GM21717 (cell line): ENCODE data around the gene MUC16.
"Not testable (repeated sequence)": the region's sequence is repeated elsewhere in the genome, so short reads cannot be mapped to it uniquely, and the experiment has no call there.

Source experiments
- ATAC-seq: cut with Tn5 transposase; IDR thresholded peaks from one replicate; pipeline ENCODE4 v1.9.1; 2021; ENCODE audit warnings: mild to moderate bottlenecking, moderate library complexity; ENCODE audit not compliant: unreplicated experiment

Gene MUC16

GRCh38 chr19:9009935-9010651 is at the start of gene MUC16:
Gene MUC16 (minus strand): TSS chr19:9010409.
- ATAC-seq: no peak

- ATAC-seq: no peak
Measured at GRCh38 chr19:9058905-9059667, 48.9 kb upstream of the MUC16 start.

GRCh38 chr19:9057505-9058258 is 47.5 kb upstream of the MUC16 start:
- ATAC-seq: no peak

DNA sequence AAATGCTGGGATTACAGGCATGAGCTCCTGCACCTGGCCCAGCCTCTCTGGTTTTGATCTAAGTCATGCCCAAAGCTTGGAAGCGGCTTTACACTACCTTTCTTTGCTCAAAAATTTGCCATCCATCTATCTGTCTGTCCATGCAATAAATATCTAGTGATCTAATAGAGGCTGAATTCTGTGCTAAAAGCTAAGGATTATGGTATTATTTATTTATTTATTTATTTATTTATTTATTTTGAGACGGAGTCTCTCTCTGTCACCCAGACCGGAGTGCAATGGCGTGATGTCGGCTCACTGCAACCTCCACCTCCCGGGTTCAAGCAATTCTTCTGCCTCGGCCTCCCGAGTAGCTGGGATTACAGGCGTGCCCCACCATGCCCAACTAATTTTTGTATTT is 45.9 kb upstream of the MUC16 start:
- not testable (repeated sequence) for ATAC-seq

GRCh38 chr19:9054765-9055164 is 44.6 kb upstream of the MUC16 start:
- no peak for ATAC-seq

DNA sequence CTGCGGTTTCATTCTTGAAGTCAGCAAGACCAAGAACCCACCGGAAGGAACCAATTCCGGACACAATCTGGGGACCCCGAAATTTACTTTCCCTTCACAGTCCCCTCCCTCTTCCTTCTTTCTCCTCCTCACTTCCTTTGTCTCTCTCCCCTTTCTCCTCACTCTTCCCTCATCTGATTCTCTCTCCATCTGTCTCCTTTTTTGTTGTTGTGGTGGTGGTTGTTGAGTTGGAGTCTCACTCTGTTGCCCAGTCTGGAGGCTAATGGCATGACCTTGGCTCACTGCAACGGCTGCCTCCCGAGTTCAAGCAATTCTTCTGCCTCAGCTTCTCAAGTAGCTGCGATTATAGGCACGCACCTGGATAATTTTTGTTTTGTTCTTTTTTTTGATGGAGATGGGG is 44.0 kb upstream of the MUC16 start:
- no peak for ATAC-seq

- ATAC-seq: not testable (repeated sequence)
Measured at GRCh38 chr19:9053674-9054073, 43.5 kb upstream of the MUC16 start.

- no peak for ATAC-seq
Measured at GRCh38 chr19:9052894-9053293, 42.7 kb upstream of the MUC16 start.

- ATAC-seq: no peak
Measured at GRCh38 chr19:9046694-9047093, 36.5 kb upstream of the MUC16 start.

DNA sequence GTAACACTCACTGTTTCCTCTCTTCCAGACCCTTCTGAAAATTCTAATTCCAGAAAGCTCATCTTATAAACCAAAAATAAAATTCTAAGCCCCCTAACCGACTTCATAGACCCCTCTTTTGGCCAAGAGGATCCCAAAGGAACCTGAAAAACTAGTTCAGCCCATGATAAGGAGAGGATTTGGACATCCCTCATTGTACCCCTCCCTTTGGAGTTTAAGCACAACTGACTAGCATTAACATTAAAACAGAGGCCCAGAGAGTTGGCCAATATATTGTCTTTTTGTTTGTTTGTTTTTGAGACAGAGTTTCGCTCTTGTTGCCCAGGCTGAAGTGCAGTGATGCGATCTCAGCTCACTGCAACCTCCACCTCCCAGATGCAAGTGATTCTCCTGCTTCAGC is 34.2 kb upstream of the MUC16 start:
- no peak for ATAC-seq

- no peak for ATAC-seq
Measured at GRCh38 chr19:9043524-9043923, 33.3 kb upstream of the MUC16 start.

DNA sequence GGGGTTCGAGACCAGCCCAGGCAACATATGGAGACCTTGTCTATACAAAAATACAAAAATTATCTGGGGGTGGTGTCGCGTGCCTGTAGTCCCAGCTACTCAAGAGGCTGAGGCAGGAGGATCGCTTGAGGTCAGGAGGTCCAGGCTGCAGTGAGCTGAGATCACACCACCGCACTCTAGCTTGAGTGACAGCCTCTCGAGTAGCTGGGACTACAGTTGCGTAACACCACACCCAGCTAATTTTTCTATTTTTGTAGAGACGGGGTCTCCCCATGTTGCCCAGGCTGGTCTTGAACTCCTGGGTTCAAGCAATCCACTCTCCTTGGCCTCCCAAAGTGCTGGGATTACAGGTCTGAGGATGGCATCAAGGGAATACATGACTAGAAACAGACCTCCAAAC is 30.8 kb upstream of the MUC16 start:
- ATAC-seq: no peak

- no peak for ATAC-seq
Measured at GRCh38 chr19:9040131-9040530, 29.9 kb upstream of the MUC16 start.

GRCh38 chr19:9039728-9040127 is 29.5 kb upstream of the MUC16 start:
- no peak for ATAC-seq

- no peak for ATAC-seq
Measured at GRCh38 chr19:9037400-9038062, 27.3 kb upstream of the MUC16 start.

GRCh38 chr19:9032136-9032631 is 22.0 kb upstream of the MUC16 start:
- ATAC-seq: no peak

- no peak for ATAC-seq
Measured at GRCh38 chr19:9018163-9018875, 8.1 kb upstream of the MUC16 start.

DNA sequence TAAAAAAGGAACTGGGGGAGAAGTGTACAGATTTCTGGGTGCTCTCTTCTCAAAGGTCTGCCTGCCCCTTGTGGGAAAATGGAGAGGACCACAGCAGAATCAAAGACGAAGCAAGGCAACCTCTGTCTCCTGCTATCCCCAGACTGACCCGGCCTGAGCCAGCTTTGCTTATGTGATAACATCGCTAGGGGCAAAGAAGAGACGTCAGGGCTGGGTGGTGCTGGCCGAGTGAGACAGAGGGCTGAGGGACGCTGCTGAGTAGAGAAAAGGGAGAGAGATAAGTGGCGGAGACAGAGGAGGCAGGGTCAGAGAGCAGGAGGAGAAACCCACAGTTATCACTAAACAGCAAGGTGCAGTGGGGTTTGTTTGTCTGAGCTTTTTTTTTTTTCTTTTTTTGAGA is 4.6 kb upstream of the MUC16 start:
- ATAC-seq: no peak

DNA sequence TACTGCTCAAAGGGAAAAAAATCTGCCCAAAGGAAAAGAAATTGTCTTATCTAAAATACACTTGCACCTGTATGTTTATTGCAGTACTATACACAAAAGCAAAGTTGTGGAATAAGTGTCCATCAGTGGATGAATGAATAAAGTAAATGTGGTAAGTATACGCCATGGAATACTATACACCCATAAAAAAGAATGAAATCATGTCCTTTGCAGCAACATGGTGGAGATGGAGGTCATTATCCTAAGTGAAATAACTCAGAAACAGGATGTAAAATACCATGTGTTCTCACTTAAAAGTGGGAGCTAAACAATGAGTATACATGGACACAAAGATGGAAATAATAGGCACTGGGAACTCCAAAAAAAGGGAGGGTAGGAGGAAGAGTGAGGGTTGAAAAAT is 3.8 kb upstream of the MUC16 start:
- no peak for ATAC-seq

DNA sequence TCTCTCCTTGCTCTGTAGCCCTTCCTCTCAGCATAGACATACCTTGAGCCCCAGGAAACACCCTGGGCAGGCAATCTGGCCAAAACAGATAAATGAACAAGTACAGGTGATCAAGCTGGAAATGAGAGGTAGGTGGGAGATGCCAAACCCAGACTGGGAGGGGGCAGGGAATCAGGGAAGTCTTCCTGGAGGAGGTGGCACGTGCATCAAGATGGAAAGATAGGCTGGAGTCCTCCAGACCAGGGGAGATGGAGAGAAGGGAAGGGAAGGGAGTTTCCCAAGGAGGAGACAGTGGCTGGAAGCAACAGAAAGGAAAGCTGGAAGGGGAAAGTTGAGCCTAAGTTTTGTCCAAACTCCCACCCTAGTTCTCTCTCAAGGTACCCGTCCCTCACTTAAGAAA is 1.7 kb upstream of the MUC16 start:
- ATAC-seq: no peak
